A204.1 (cell line): ENCODE results near the gene HDAC11.

Source experiments
- FAIRE-seq: peaks from 2 replicates; lab custom pipeline; 2012; peaks lifted over from hg19 to GRCh38; lab: Jason Lieb, UNC

Gene HDAC11

GRCh38 chr3:13526626-13526949 is 46.5 kb downstream of the HDAC11 start:
- FAIRE-seq: no peak

DNA sequence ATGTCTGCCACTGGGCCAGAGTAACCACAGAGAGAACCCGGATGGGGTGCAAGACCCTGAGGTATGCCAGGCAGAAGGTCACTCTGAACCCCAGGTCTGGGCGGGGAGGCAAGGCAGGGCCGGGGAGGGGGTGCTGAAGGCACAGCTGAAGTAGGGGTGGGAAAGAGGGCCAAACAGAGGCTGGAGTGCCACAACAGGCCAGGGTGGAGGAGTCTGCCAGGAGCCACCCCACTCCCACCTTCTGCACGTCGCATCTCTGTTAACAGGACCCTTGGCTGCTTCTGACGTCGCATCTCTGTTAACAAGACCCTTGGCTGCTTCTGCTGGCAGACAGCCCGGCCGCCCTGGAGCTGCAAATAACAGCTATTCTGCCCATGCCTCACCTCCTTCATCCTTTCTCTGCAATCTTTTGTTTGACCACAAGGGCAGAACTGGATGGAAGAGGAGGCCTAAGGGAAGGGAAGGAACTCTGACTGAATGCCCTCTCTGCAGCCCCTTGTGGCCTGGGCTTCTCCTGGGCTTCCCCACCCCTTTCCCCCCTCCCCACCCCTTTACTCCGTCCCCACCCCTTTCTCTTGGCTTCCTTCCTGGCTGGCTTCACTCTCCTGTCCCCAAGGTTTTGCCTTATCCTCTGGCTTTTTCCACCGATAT is 48.2 kb downstream of the HDAC11 start:
- FAIRE-seq: no peak

GRCh38 chr3:13529196-13530112 is 49.3 kb downstream of the HDAC11 start:
- FAIRE-seq: no peak

- FAIRE-seq: no peak
Observed at GRCh38 chr3:13530241-13531009, 50.3 kb downstream of the HDAC11 start.

DNA sequence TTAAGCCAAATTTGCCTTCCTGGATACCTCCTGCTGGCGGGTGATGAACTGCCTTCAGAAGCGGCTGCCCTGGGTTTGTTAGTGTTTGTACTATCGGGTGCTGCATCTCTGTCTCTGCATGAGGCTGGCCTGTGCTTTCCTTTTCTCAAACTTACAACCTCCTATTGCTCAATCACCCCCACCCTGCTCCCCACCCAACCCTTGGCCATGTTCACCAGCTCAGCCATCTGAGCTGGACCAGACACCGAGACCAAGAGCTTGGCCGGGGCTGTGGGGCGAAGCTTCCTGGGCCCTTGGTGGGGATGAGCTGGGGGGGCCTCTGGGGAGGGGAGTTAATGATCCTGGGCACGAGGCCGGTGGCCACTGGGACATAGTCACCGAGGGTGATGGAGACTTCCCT is 52.0 kb downstream of the HDAC11 start:
- FAIRE-seq: no peak

GRCh38 chr3:13532631-13533030 is 52.5 kb downstream of the HDAC11 start:
- FAIRE-seq: no peak

DNA sequence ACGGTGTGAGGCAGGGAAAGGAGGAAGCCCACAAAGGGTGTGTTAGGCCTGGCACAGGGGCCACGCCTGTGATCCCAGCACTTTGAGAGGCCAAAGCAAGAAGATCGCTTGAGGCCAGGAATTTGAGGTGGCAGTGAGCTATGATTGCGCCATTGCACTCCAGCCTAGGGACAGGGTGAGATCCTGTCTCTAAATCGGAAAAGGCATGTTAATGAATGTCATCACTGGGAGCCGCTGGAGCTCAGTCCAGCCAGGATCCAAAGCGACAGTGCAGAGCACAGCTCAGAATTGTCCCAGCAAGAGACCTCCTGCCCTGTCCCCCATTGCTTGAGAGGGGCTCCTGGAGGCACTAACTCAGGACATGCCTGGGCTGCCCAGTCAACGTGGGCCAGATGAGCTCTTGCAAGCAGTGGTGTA is 53.8 kb downstream of the HDAC11 start:
- FAIRE-seq: no peak

DNA sequence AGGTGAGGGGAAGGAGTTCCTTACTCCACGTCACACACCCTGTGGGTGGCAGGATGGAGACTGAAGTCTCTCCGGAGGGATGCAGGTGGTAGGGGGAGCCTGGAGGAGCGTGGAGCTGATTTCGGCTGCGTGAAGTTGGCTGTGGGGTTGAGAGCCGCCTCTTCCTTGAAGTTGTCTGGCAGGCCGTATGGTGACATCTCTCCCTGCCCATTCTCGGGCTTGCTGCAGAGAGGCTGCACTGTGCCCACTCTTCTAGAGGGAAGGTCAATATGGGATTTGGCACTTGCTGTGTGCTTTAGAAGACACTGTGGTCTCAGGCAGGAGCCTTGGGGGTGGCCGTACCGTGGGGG is 55.4 kb downstream of the HDAC11 start:
- no peak for FAIRE-seq

- FAIRE-seq: no peak
Observed at GRCh38 chr3:13535905-13536304, 55.8 kb downstream of the HDAC11 start.

DNA sequence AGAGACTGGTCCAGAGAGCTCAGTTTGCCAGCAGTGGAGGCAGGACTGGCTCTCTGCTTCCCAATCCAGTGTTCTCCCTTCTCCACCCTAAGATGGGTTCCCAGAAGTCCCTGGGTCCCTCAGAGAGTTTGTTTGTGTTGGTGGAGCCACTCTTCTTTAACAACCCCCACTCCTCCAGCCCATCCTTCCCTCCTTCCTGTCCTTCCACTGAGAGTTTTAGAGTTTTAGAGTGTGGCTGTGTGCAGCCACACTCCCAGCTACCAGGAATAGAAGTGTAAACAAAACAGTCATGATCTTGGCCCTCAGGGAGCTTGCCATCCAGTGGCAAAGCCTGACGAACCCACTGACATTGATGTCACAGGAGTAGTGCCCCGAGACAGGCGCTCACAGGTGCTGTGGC is 56.3 kb downstream of the HDAC11 start:
- no peak for FAIRE-seq

DNA sequence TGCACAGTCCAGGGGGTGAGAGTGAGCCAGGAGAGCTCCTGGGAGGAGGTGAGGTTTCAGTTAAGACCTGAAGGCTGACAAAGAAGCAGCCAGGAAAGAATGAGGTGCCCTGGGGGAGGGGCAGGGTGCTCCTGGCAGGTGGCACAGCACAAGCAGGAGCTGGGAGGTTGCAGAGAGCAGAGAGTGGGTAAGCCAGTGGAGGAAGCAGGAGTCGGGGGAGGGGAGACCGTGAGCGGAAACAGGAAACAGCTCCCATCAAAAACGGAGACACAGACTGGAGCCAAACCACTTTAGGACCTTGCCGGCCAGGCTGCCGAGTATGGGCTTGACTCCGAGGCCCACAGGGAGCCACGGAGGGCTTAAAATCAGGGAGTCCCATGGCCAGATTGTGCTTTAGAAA is 56.7 kb downstream of the HDAC11 start:
- FAIRE-seq: no peak

DNA sequence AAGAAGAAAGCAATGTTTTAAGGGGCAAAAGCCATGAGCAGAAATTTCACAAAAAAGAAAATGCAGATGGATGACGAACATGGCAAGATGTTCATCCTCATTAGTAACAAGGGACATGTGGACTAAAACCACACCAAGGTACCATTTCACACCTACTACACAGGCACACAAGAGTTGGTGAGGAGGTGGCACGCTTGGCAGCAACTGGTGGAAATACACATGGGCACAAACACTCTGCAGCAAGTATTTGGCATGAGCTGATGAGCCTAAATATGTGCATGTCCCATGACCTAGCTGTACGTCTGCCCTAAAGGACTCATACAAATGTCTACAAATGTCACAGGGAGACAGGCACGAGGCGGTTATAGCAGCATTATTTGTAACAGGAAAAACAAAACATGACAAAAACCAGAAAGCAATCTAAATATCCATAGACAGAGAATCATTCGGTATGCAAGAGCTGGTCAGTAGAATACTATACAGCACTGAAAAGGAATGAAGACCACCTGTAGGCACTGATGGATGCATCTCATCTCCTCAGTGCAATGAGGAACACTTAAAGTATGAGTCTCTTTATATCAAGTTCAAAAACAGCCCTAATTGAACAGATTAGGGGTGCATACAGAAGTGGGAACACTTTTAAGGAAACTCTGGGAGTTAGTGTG is 57.3 kb downstream of the HDAC11 start:
- FAIRE-seq: no peak

DNA sequence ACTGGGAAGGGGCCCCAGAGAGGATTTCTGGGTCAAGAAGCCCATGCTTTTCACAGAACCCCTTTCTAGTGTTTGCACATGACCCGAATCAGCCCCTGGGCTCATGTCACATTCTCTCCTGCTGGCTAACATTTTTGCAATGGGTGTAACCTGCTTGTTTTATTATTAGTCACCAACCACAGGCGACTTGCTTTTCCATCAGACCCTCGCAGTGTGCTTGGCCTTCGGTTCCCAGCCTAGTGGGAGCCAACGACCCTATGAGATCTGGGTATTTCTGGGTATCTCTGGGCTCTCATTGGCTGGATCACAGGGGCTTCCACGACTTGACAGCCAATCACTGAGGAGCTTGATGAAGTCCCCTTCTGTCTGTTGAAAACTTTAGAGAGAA is 57.8 kb downstream of the HDAC11 start:
- FAIRE-seq: no peak

GRCh38 chr3:13538520-13539291 is 58.6 kb downstream of the HDAC11 start:
- FAIRE-seq: no peak

GRCh38 chr3:13539292-13539638 is 59.2 kb downstream of the HDAC11 start:
- no peak for FAIRE-seq

GRCh38 chr3:13539671-13540070 is 59.6 kb downstream of the HDAC11 start:
- no peak for FAIRE-seq

DNA sequence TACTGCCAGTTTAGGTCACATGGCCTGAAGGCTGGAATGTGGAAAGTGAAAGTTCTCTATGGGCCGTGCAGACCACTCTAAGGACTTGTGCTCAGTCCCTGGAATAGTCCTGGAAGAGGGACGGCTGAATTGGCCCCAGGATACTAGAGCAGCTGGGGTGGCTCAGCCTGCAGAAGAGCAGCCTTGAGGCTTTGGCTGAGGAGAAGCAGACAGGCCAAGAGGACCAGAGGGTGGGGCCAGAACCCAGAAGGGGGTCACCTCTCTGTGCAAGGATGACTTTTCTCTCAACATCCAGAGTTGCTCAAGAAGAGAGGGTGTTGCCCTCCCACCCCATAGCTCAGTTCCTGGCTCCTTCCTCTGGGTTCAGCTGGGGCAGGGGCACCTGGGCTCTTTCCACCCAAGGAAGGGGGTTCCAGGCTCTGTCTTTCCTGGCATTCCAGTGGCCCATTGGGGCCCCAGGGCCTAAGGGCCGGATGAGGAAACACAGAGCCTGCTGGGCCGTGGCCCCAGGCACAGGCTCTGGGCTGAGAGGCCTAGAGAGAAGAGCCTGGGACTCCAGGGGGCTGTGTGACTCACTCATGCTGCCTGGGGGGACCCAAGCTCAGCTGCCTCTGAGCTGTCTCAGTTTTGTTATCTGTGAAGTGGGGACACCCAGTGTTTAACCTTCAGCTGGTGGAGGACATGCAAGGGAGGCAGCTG is 60.3 kb downstream of the HDAC11 start:
- FAIRE-seq: no peak

DNA sequence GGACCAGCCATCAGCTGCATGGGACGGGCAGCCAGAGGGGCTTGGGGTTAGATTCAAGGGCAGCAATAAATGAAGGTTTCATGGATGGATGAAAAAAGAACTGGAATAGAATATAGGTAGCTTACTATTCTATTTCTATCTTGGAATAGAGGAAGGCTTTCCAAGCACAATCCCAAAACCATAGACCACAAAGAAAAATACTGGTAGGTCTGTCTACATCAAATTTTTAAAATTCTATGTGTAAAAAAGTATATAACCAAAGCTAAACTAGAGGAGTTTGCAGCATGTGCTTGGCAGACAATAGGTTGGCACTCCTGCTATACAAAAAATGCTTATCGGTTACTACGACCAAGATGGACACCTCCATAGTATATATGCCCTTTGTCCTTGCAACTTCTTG is 61.6 kb downstream of the HDAC11 start:
- FAIRE-seq: no peak

DNA sequence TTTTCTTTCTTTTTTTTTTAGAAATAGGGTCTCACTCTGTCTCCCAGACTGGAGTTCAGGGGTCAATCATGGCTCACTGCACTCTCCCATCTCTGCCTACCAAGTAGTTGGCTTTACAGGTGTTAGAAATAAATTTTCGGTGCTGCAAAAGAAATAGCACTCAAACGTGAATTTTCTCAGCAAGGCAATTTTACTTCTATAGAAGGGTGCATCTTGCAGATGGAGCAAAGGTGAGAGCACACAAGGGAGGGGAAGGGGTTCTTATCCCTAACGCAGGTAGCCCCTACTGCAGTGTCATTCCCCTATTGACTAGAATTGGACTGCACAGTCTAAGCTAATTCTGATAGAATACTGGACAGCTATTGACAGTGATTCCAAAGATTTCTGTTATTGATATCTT is 62.0 kb downstream of the HDAC11 start:
- FAIRE-seq: no peak

- FAIRE-seq: no peak
Observed at GRCh38 chr3:13543253-13543652, 63.1 kb downstream of the HDAC11 start.

- FAIRE-seq: no peak
Observed at GRCh38 chr3:13544293-13544831, 64.3 kb downstream of the HDAC11 start.
